Endothelial cell of umbilical vein (primary cell): ENCODE measurements around the gene EME2. TPM values are rescaled to one million over a fixed set of nuclear protein-coding genes. Genes with fewer than 3 reads are reported as not detected.

ENCODE experiments used
- BruUV-seq: library from RNA; stranded (reverse); fragments of 400-500 nt; replicated peaks from 2 replicates; lab custom pipeline; 2021; lab: Mats Ljungman, UMichigan
- CTCF ChIA-PET: fragments of 300-600, 350-600 bp; sonication (Branson Sonifier 250); formaldehyde crosslinking; loops from one replicate; lab custom pipeline; 2021; ENCODE audit warnings: antibody characterized with exemption, inconsistent platforms; lab: Charles Lee
- POLR2A ChIA-PET: fragments of 300-600, 350-600 bp; sonication (Branson Sonifier 250); formaldehyde crosslinking; loops from one replicate; lab custom pipeline; 2021; ENCODE audit warnings: antibody characterized with exemption, inconsistent platforms; lab: Charles Lee
- DNase-seq: peaks from one replicate; pipeline ENCODE4 v3.0.0-alpha.2; 2011; ENCODE audit warnings: low read depth, low spot score
- FAIRE-seq: peaks from 2 replicates; lab custom pipeline; 2011; peaks lifted over from hg19 to GRCh38; lab: Jason Lieb, UNC
- H2AFZ ChIP-seq: 2 replicates; pipeline ENCODE4 v1.6.0; 2012; ENCODE audit warnings: low read depth, low read length, control low read depth, inconsistent platforms
- H3K27ac ChIP-seq: 2 replicates; pipeline ENCODE4 v1.5.1; 2011; ENCODE audit warnings: low read depth, mild to moderate bottlenecking, control low read depth, low read length, moderate library complexity; ENCODE audit not compliant: insufficient read depth
- H3K27me3 ChIP-seq, 2 experiments: 2 replicates each; pipeline versions ENCODE4 v1.6.0 to v1.6.1; 2011; ENCODE audit warnings: low read length in 2 of 2, mixed read lengths in 1 of 2; ENCODE audit not compliant: control insufficient read depth in 2 of 2, insufficient read depth in 2 of 2
- H3K36me3 ChIP-seq, 2 experiments: 2 replicates in 1 of 2; 3 replicates in 1 of 2; pipeline ENCODE4 v1.5.1; 2011; ENCODE audit warnings: low read length in 2 of 2, mild to moderate bottlenecking in 1 of 2, moderate library complexity in 1 of 2; ENCODE audit not compliant: control insufficient read depth in 2 of 2, insufficient read depth in 2 of 2; ENCODE audit errors: extremely low read depth in 1 of 2
- H3K4me1 ChIP-seq: 3 replicates; pipeline ENCODE4 v1.5.1; 2011; ENCODE audit warnings: mild to moderate bottlenecking, low read length; ENCODE audit not compliant: control insufficient read depth, insufficient read depth; ENCODE audit errors: extremely low read depth
- H3K4me2 ChIP-seq: 2 replicates; pipeline ENCODE4 v1.6.1; 2011; ENCODE audit warnings: low read length, control low read depth, mixed read lengths; ENCODE audit not compliant: insufficient read depth
- H3K4me3 ChIP-seq, 3 experiments: fragments of 200-600 bp in 1 of 3; sonication (generic), shearing (Covaris generic) in 1 of 3; replicated peaks in 1 of 3; 2 replicates each; pipeline ENCODE4 v1.5.1; 2011 to 2016; ENCODE audit warnings: control low read depth in 3 of 3, low read length in 3 of 3, mild to moderate bottlenecking in 2 of 3, inconsistent platforms in 1 of 3, low read depth in 1 of 3, moderate library complexity in 1 of 3; ENCODE audit not compliant: insufficient read depth in 1 of 3
- H3K79me2 ChIP-seq: 2 replicates; pipeline ENCODE4 v1.6.0; 2012; ENCODE audit warnings: low read length, inconsistent platforms; ENCODE audit not compliant: control insufficient read depth, insufficient read depth
- H3K9ac ChIP-seq: replicated peaks from 2 replicates; pipeline ENCODE3; 2011; ENCODE audit warnings: low read length, control low read depth; ENCODE audit not compliant: insufficient read depth; ENCODE audit errors: extremely low read depth
- H3K9me1 ChIP-seq: replicated peaks from 3 replicates; pipeline ENCODE4 v1.6.0; 2011; ENCODE audit warnings: mild to moderate bottlenecking, low read length; ENCODE audit not compliant: control insufficient read depth, insufficient read depth; ENCODE audit errors: extremely low read depth
- H3K9me3 ChIP-seq: replicated peaks from 2 replicates; pipeline ENCODE4 v1.5.1; 2012; ENCODE audit warnings: low read length, inconsistent platforms; ENCODE audit not compliant: control insufficient read depth, insufficient read depth
- H4K20me1 ChIP-seq: replicated peaks from 2 replicates; pipeline ENCODE3; 2011; ENCODE audit warnings: mild to moderate bottlenecking, low read length; ENCODE audit not compliant: control insufficient read depth, insufficient read depth; ENCODE audit errors: extremely low read depth
- CTCF ChIP-seq, 2 donors: IDR thresholded peaks; 1 replicate in 1 of 2; 2 replicates in 1 of 2; pipeline ENCODE4 v1.5.1; 2011; ENCODE audit warnings: low read length in 2 of 2, mild to moderate bottlenecking in 2 of 2, moderate library complexity in 2 of 2, control low read depth in 1 of 2, inconsistent platforms in 1 of 2, low read depth in 1 of 2; ENCODE audit not compliant: insufficient read depth in 1 of 2; ENCODE audit errors: extremely low read depth in 1 of 2
- FOS ChIP-seq: IDR thresholded peaks from 2 replicates; pipeline ENCODE4 v1.6.1; 2011; ENCODE audit warnings: mild to moderate bottlenecking, low read length, moderate library complexity, borderline replicate concordance; ENCODE audit not compliant: insufficient read depth
- JUN ChIP-seq: IDR thresholded peaks from 2 replicates; pipeline ENCODE4 v1.6.1; 2011; ENCODE audit warnings: borderline replicate concordance, low read depth; ENCODE audit not compliant: insufficient read length, insufficient read depth
- MAX ChIP-seq: IDR thresholded peaks from 2 replicates; pipeline ENCODE4 v1.6.1; 2011; ENCODE audit not compliant: insufficient read depth, insufficient read length
- MYC ChIP-seq: IDR thresholded peaks from one replicate; pipeline ENCODE4 v1.6.1; 2011; ENCODE audit warnings: mild to moderate bottlenecking, low read depth, low read length
- POLR2AphosphoS5 ChIP-seq: IDR thresholded peaks from 2 replicates; pipeline ENCODE4 v1.6.1; 2012; ENCODE audit warnings: low read depth, mild to moderate bottlenecking, control low read depth, low read length, moderate library complexity; ENCODE audit not compliant: insufficient read depth
- dilution Hi-C: fragments of 300-500 bp; cut with MboI; formaldehyde crosslinking; loops from one replicate; pipeline ENCODE4 v1.15.0; 2019; ENCODE audit warnings: low sequenced_read_pairs; ENCODE audit not compliant: extremely low pct_ligation_motif_present
- intact Hi-C: fragments of 100-400 bp; cut with micrococcal nuclease; formaldehyde crosslinking; loops from one replicate; pipeline ENCODE4 v1.10.0; 2022
- polyA plus RNA-seq, 4 experiments: library from polyadenylated mRNA; depleted of rRNA in 3 of 4; stranded (reverse) in 3 of 4; unstranded in 1 of 4; fragments of >200 nt; gene quantifications; 2 replicates each; pipeline versions ENCODE4 v1.2.1 to v1.2.3, GENCODE V29; 2011 to 2012; ENCODE audit warnings: missing spikeins in 1 of 4
- total RNA-seq: library from RNA; stranded (reverse); gene quantifications from 2 replicates; pipeline ENCODE4 v1.2.3, GENCODE V29; 2021

Gene EME2
- total and polyA plus RNA-seq, 2 donors (not counting 3 experiments of a cell fraction or from before 2014, with no cell fraction given): 9.7 to 21.4 TPM

GRCh38 chr16:1809281-1809801, 36.7 kb downstream of the EME2 start:
- intact Hi-C loops: no loop called here
- dilution Hi-C loops: no loop called here
- H3K4me2 ChIP-seq: no peak overlapping the region
- H3K9me3 ChIP-seq: no peaks in the 10 kb centered on the region
- no peak for FAIRE-seq
- no peak overlapping the region for H2AFZ ChIP-seq
- no peaks in the 10 kb centered on the region for H3K4me1 ChIP-seq
- H3K9me1 ChIP-seq: no peaks in the 10 kb centered on the region
- ChIA-PET CTCF (no interaction called here), POLR2A (no interaction called here)
- H3K36me3 ChIP-seq: peaks cover 0 to 28% of the 10 kb centered on the region in 2 experiments
- H3K27me3 ChIP-seq: no peaks in the 10 kb centered on the region
- no peak overlapping the region for H3K27ac ChIP-seq
- H3K79me2 ChIP-seq: no peaks in the 10 kb centered on the region
- BruUV-seq: no TSS peak
- no peaks in the 10 kb centered on the region for H4K20me1 ChIP-seq
- TF ChIP-seq MAX (no peak), FOS (no peak), JUN (no peak), CTCF (IDR thresholded peaks at IDR 0.05; ENCODE audit: extremely low read depth in 1 of 2, insufficient read depth in 1 of 2, low read depth in 1 of 2, low read length in 2 of 2) (no peak)
- no peak overlapping the region for H3K4me3 ChIP-seq
- no peak for DNase-seq
- no peak overlapping the region for H3K9ac ChIP-seq

- dilution Hi-C loops (no loop called here), intact Hi-C loops (no loop called here)
- DNase-seq (no peak), FAIRE-seq (no peak)
- Histone ChIP-seq H3K27ac (no peak overlapping the region), H3K9me3 (no peaks in the 10 kb centered on the region), H3K9me1 (no peaks in the 10 kb centered on the region), H3K36me3 (peaks cover 0 to 26% of the 10 kb centered on the region in 2 experiments), H3K4me3 (no peak overlapping the region), H3K9ac (no peak overlapping the region), H2AFZ (no peak overlapping the region), H4K20me1 (no peaks in the 10 kb centered on the region), H3K27me3 (no peaks in the 10 kb centered on the region), H3K4me2 (no peak overlapping the region), H3K4me1 (no peaks in the 10 kb centered on the region), H3K79me2 (no peaks in the 10 kb centered on the region)
- TF ChIP-seq CTCF (IDR thresholded peaks at IDR 0.05; ENCODE audit: extremely low read depth in 1 of 2, insufficient read depth in 1 of 2, low read depth in 1 of 2, low read length in 2 of 2): no peak
- no peak for TF ChIP-seq FOS
- TF ChIP-seq POLR2AphosphoS5: no peak
- no peak for TF ChIP-seq MYC
- POLR2A ChIA-PET: no interaction called here
- BruUV-seq: no TSS peak
- CTCF ChIA-PET: no interaction called here
Measured at GRCh38 chr16:1810106-1810505, 37.5 kb downstream of the EME2 start.
